Effector memory CD4-positive, alpha-beta T cell (primary cell): ENCODE results near the gene GMEB1.

Experiments used
- DNase-seq, 3 donors: peaks; one replicate each; pipeline ENCODE4 v3.0.0-alpha.2; 2020
- H3K27ac ChIP-seq: 2 replicates; pipeline ENCODE4 v1.7.0; 2013; ENCODE audit warnings: mild to moderate bottlenecking, low read length, moderate library complexity; ENCODE audit not compliant: insufficient read depth, poor library complexity, severe bottlenecking
- H3K27me3 ChIP-seq: replicated peaks from 2 replicates; pipeline ENCODE4 v1.7.0; 2013; ENCODE audit warnings: mild to moderate bottlenecking, low read length; ENCODE audit not compliant: insufficient read depth, control insufficient read depth, poor library complexity, severe bottlenecking
- H3K36me3 ChIP-seq: 2 replicates; pipeline ENCODE4 v1.7.0; 2013; ENCODE audit warnings: mild to moderate bottlenecking, low read length, moderate library complexity; ENCODE audit not compliant: control insufficient read depth, insufficient read depth
- H3K4me1 ChIP-seq: 2 replicates; pipeline ENCODE4 v1.7.0; 2013; ENCODE audit warnings: low read length, mild to moderate bottlenecking; ENCODE audit not compliant: control insufficient read depth, insufficient read depth, poor library complexity, severe bottlenecking
- H3K4me3 ChIP-seq: 2 replicates; pipeline ENCODE4 v1.7.0; 2013; ENCODE audit warnings: low read length, low read depth, mild to moderate bottlenecking; ENCODE audit not compliant: insufficient read depth, poor library complexity, severe bottlenecking
- H3K9me3 ChIP-seq: 2 replicates; pipeline ENCODE4 v1.7.0; 2013; ENCODE audit warnings: mild to moderate bottlenecking, low read length, moderate library complexity; ENCODE audit not compliant: control insufficient read depth

The GMEB1 gene

GRCh38 chr1:28766532-28767183 is 98.1 kb downstream of the GMEB1 start:
- H3K4me1 ChIP-seq, result no peaks in the 10 kb centered on the region
- DNase-seq, result no peak
- H3K4me3 ChIP-seq, result no peak overlapping the region
- H3K36me3 ChIP-seq, result peaks cover 7% of the 10 kb centered on the region
- H3K27ac ChIP-seq, result no peak overlapping the region
- H3K9me3 ChIP-seq, result no peaks in the 10 kb centered on the region
- H3K27me3 ChIP-seq, result no peaks in the 10 kb centered on the region
